NB4 (cell line): ENCODE results near the gene AP3B1.

Experiments
- DNase-seq: peaks from one replicate; pipeline ENCODE4 v3.0.0; 2010; ENCODE audit warnings: low read depth
- H3K4me3 ChIP-seq: one replicate; pipeline ENCODE4 v1.5.1; 2011; ENCODE audit warnings: mild to moderate bottlenecking, low read depth, low read length, moderate library complexity
- MYC ChIP-seq: IDR thresholded peaks from 2 replicates; pipeline ENCODE4 v1.6.1; 2011; ENCODE audit warnings: low read depth, low read length
- POLR2A ChIP-seq: IDR thresholded peaks from 2 replicates; pipeline ENCODE4 v1.6.1; 2011; ENCODE audit warnings: mild to moderate bottlenecking; ENCODE audit not compliant: insufficient read length; ENCODE audit errors: extremely low read depth
- TF ChIP-seq, protein P1 (sequence below): IDR thresholded peaks from one replicate; pipeline ENCODE4 v1.5.1; 2012; ENCODE audit warnings: low read depth, low read length
- TF ChIP-seq, protein P2 (sequence below): IDR thresholded peaks from 2 replicates; pipeline ENCODE4 v1.6.1; 2011; ENCODE audit warnings: low read depth, low read length

Gene AP3B1

DNA sequence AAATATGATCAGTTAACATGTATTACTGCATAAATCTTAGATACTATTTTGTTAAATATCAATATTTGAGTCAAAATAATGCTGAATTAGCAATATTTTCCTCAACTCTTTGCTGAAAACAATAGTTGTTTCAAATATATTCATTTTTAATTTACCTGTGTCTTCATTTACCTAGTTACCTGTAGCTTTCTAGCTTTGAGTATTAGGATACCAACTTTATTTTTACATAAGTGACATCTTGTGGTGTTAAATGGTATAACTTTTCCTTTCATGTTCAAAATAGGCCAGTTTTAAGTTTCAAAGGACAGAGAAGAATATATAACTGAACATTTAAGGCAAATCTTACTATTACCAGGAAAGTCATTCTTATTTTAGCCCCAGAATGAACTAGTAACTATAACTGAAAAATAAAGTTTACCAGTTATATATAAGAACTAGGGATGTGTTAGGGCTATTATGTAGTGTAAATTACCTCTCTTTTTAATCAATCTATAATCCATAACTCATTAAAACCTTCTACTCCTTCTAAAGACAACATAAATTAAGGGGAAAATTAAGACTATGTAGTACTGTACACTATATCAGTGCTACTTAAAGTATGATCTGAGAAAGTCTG is 25.3 kb downstream of the AP3B1 start:
- DNase-seq, result peak; percentile 22
- TF ChIP-seq POLR2A, result no peak

DNA sequence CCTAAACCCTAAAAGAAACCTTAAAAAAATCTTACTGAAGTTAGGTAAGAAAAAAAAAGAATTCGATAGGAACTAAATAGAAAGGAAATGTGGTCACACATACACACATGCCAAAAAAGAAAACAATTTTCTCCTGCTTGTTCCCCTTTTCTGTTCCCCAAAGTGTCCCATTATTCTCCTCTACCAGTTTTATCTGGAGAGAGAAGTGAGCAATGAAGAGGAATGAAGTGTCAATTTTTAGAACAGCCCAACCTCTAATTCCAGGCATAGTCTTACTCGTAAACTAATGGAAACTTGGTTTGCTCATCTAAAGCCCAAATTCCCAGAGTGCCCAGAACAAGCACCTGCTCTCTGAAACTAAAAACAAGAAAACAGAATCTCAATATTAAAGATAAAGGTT is 26.1 kb downstream of the AP3B1 start:
- no peak overlapping the region for H3K4me3 ChIP-seq
- peak; percentile 45 for DNase-seq
- TF ChIP-seq, protein P1, sequence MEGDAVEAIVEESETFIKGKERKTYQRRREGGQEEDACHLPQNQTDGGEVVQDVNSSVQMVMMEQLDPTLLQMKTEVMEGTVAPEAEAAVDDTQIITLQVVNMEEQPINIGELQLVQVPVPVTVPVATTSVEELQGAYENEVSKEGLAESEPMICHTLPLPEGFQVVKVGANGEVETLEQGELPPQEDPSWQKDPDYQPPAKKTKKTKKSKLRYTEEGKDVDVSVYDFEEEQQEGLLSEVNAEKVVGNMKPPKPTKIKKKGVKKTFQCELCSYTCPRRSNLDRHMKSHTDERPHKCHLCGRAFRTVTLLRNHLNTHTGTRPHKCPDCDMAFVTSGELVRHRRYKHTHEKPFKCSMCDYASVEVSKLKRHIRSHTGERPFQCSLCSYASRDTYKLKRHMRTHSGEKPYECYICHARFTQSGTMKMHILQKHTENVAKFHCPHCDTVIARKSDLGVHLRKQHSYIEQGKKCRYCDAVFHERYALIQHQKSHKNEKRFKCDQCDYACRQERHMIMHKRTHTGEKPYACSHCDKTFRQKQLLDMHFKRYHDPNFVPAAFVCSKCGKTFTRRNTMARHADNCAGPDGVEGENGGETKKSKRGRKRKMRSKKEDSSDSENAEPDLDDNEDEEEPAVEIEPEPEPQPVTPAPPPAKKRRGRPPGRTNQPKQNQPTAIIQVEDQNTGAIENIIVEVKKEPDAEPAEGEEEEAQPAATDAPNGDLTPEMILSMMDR, result no peak
- TF ChIP-seq, protein P2, sequence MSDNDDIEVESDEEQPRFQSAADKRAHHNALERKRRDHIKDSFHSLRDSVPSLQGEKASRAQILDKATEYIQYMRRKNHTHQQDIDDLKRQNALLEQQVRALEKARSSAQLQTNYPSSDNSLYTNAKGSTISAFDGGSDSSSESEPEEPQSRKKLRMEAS, result no peak
- TF ChIP-seq MYC (no peak), POLR2A (no peak)

More for the DNA sequence above, 25.3 kb downstream of the AP3B1 start:
- no peak overlapping the region for H3K4me3 ChIP-seq

GRCh38 chr5:78265163-78265562 is 29.3 kb downstream of the AP3B1 start:
- no peak overlapping the region for H3K4me3 ChIP-seq
- no peak for TF ChIP-seq MYC
- TF ChIP-seq, protein P1, result no peak
- TF ChIP-seq POLR2A, result no peak
- TF ChIP-seq, protein P2, result no peak
- no peak for DNase-seq

- no peak for TF ChIP-seq MYC
- TF ChIP-seq, protein P1, result no peak
- no peak for TF ChIP-seq POLR2A
- TF ChIP-seq, protein P2, result no peak
- DNase-seq, result no peak
- H3K4me3 ChIP-seq, result no peak overlapping the region
These were observed 29.9 kb downstream of the AP3B1 start for GRCh38 chr5:78264600-78264999.

GRCh38 chr5:78260771-78261170 is 33.7 kb downstream of the AP3B1 start:
- no peak overlapping the region for H3K4me3 ChIP-seq
- no peak for DNase-seq
- no peak for TF ChIP-seq POLR2A

DNA sequence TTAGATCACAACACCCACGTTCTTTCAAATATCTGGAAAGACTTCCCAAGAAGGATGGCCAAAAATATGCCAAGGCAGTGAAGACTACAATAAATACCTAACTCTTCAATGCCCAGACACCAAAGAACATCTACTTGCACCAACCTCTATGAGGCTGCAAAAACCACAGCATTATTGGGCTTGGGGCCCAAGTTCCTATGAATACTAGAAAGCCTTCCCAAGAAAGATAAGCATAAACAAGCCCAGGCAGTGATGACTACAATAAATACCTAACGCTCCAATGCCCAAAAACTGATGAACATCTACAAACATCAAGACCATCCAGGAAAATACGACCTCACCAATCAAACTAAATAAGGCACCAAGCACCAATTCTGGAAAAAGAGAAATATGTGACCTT is 41.3 kb downstream of the AP3B1 start:
- no peak for DNase-seq
- TF ChIP-seq MYC, result no peak
- TF ChIP-seq, protein P2, result no peak
- TF ChIP-seq, protein P1, result no peak
- no peak for TF ChIP-seq POLR2A
- H3K4me3 ChIP-seq, result no peak overlapping the region

- H3K4me3 ChIP-seq, result no peak overlapping the region
- TF ChIP-seq, protein P1, result no peak
- TF ChIP-seq POLR2A, result no peak
- TF ChIP-seq, protein P2, result no peak
- TF ChIP-seq MYC, result no peak
These were observed 41.8 kb downstream of the AP3B1 start for GRCh38 chr5:78252715-78253114.

More at GRCh38 chr5:78252715-78253114, 41.8 kb downstream of the AP3B1 start:
- no peak for DNase-seq
